CD4-positive, alpha-beta T cell treated with Interleukin-10 for 1 hour (primary cell): ENCODE data around the gene TMEM238.

ENCODE experiments used
- DNase-seq: peaks from one replicate; pipeline ENCODE4 v3.0.0-alpha.2; 2020

The TMEM238 gene

GRCh38 chr19:55400281-55401087 lies 16.4 kb upstream of the TMEM238 start:
- DNase-seq: peak; percentile 9

- DNase-seq: peak; percentile 15
Measured at GRCh38 chr19:55398200-55398925, 14.3 kb upstream of the TMEM238 start.

- DNase-seq: no peak
Measured at GRCh38 chr19:55392820-55393761, 9.0 kb upstream of the TMEM238 start.

- DNase-seq: no peak
Measured at GRCh38 chr19:55391702-55392615, 7.9 kb upstream of the TMEM238 start.

GRCh38 chr19:55391191-55391670 lies 7.1 kb upstream of the TMEM238 start:
- no peak for DNase-seq

GRCh38 chr19:55390461-55390880 lies 6.4 kb upstream of the TMEM238 start:
- DNase-seq: no peak

GRCh38 chr19:55389386-55390317 lies 5.6 kb upstream of the TMEM238 start:
- DNase-seq: no peak

GRCh38 chr19:55387736-55388497 lies 3.8 kb upstream of the TMEM238 start:
- no peak for DNase-seq

- no peak for DNase-seq
Measured at GRCh38 chr19:55386493-55386971, 2.4 kb upstream of the TMEM238 start.

- DNase-seq: peak; percentile 99
Measured at GRCh38 chr19:55385724-55386492, 1.8 kb upstream of the TMEM238 start, which contains the start of gene RPL28. RPL28 (plus strand) TSS chr19:55385932; CDS start chr19:55386358, 426 bp downstream.

GRCh38 chr19:55384920-55385723 lies 1.0 kb upstream of the TMEM238 start:
- DNase-seq: peak; percentile 97

GRCh38 chr19:55383279-55384130 lies 587 bp downstream of the TMEM238 start:
- DNase-seq: peak; percentile 52

GRCh38 chr19:55382522-55383054 lies 1.5 kb downstream of the TMEM238 start:
- DNase-seq: no peak

- DNase-seq: no peak
Measured at GRCh38 chr19:55382013-55382412, 2.1 kb downstream of the TMEM238 start.

- no peak for DNase-seq
Measured at GRCh38 chr19:55379174-55379573, 4.9 kb downstream of the TMEM238 start.

- DNase-seq: no peak
Measured at GRCh38 chr19:55377356-55378131, 6.5 kb downstream of the TMEM238 start.
